Activated naive CD4-positive, alpha-beta T cell treated with anti-CD3 and anti-CD28 coated beads, Interleukin-2, amount 50 U/mL, for 16 hours (primary cell): Measurements from ENCODE around the gene KPNA2.
"Not testable (repeated sequence)": the region's sequence is repeated elsewhere in the genome, so short reads cannot be mapped to it uniquely, and the experiment has no call there.

Experiments
- DNase-seq: peaks from one replicate; pipeline ENCODE4 v3.0.0-alpha.2; 2020

KPNA2 gene

GRCh38 chr17:68020791-68021190, 14.7 kb upstream of the KPNA2 start:
- DNase-seq, result not testable (repeated sequence)

DNA sequence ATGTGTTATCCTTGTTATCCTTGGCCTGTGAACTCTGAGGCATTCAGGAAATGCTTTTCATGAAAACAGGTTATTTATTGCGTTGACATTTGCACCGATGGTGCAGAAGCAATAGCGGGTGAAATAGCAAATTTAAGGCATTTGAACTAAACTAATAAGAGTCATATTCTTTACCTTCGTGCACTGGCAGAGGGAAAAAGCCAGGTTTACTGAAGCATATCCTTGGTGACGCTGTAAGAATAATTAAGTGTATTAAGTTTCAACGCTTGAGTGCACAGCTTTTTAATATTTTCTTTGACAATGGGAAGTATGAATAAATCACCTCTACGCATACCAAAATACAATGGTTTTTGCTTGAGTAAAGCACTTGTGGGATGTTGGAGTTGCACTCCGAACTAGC, 13.6 kb upstream of the KPNA2 start:
- no peak for DNase-seq

DNA sequence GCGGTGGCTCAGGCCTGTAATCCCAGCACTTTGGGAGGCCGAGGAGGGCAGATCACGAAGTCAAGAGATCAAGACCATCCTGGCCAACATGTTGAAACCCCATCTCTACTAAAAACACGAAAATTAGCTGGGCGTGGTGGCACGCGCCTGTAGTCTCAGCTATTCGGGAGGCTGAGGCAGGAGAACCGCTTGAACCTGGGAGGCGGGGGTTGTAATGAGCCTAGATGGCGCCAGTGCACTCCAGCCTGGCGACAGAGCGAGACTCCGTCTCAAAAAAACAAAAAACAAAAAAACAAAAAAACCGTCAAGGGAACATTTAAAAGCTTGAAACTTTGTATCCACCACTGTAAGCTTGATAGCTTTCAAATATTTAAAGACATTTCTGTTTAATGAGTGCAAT, 13.0 kb upstream of the KPNA2 start:
- DNase-seq, result not testable (repeated sequence)

- no peak for DNase-seq
These were observed 5.9 kb upstream of the KPNA2 start for GRCh38 chr17:68029512-68030215.

- no peak for DNase-seq
These were observed 1.7 kb upstream of the KPNA2 start for GRCh38 chr17:68033636-68034451.

DNA sequence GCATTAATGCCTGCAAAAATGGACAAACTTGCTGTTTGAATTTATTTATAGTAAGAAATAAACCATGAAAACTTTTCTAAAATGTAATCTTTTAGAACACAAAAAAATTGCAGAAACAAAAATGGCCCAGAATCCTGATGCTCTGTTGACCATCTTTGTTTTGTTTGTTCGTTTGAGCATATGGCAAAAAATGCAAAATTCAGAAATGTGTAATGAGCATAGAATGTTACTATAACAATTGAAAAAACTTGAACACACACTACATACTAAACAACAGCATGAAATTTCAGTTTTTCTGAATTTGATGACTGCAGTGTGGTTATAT, 1.1 kb upstream of the KPNA2 start:
- DNase-seq, result no peak

DNA sequence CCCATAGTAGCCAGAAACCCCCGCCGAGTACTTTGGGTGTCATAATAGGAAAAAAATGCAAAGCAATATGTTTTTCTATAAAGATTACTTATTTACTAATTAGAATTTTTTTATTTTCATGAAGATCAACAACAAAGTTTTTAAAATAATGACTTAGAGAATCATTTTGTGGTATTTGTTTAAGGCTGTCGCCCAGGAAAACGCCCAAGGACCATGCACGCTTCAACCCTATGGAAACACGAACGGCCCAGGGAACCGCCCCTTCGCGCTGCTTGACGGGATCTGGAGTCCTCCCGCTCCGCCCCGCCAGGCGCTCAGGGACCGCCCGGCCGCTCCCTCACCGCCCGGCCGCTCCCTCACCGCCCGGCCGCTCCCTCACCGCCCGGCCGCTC, 408 bp upstream of the KPNA2 start:
- peak; percentile 94 for DNase-seq

GRCh38 chr17:68036304-68037147, 991 bp downstream of the KPNA2 start:
- no peak for DNase-seq

- DNase-seq, result no peak
These were observed 11.8 kb downstream of the KPNA2 start for GRCh38 chr17:68047153-68047846.

DNA sequence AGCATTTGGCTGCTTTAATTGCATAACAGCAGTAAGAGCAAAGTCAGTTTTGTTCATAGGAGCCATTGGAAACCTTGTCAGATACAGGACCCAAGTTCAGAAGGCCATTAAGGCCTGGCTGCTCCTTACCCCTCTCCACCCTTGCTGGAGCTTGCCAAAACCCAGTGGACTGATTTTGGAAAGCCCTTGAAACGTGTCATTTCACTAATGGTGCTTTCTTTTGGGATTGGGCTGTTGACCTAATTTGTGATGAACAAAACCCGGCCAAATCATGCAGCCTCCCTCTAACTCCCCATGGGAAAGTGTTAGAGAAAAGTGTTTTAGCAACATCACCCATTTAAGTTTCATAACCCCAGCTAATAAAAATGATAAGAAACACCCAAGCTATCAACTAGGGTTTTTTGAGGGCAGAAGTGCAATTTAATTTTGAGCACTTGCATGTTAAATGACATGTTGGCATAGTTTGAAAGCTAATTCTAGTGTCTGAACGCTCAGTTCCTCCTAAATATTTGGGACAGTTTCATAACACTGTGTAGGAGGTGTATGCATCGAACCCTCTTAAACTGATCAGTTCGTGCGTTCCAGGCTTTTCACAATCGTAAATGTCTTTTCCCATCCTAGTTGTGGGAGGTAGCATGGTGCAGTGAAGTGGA, 12.5 kb downstream of the KPNA2 start:
- DNase-seq, result not testable (repeated sequence)

DNA sequence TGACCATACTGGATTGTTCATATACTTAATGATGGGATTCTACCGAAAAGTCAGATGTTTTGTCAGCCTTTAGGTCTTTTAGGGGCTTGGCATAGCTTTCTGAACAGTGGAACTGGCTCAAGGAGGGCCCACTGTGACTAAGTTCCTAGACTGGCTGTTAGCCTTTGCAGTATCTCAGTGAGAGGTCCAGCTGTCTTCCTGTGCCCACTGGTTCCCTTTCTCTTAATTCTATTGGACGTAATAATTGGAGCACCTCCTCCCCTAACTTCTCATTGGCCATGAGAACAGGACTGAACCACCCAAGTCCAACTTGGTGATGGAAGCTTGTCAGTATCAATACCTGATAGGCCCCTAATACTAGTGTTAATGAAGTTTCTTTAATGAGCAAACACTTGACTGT, 13.5 kb downstream of the KPNA2 start:
- DNase-seq, result no peak

DNA sequence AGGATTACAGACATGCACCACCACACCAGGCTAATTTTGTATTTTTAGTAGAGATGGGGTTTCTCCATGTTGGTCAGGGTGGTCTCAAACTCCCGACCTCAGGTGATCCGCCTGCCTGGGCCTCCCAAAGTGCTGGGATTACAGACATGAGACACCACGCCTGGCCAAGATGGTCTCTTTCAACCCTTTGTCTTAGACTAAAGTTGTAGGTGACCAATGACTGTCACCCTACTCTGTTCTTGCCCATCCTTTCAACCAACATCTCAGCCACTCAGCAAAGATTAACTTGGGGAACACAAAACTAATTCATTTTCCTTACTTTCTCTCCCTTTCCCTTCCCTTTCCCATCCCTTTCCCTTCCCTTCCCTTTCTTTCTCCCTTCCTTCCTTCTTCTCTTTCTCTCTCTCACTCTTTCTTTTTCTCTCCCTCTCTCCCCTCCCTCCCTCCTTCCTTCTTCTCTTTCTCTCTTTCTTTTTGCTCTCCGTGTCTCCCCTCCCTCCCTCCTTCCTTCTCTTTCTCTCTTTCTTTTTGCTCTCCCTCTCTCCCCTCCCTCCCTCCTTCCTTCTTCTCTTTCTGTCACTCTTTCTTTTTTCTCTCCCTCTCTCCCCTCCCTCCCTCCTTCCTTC, 14.4 kb downstream of the KPNA2 start:
- DNase-seq, result not testable (repeated sequence)

DNA sequence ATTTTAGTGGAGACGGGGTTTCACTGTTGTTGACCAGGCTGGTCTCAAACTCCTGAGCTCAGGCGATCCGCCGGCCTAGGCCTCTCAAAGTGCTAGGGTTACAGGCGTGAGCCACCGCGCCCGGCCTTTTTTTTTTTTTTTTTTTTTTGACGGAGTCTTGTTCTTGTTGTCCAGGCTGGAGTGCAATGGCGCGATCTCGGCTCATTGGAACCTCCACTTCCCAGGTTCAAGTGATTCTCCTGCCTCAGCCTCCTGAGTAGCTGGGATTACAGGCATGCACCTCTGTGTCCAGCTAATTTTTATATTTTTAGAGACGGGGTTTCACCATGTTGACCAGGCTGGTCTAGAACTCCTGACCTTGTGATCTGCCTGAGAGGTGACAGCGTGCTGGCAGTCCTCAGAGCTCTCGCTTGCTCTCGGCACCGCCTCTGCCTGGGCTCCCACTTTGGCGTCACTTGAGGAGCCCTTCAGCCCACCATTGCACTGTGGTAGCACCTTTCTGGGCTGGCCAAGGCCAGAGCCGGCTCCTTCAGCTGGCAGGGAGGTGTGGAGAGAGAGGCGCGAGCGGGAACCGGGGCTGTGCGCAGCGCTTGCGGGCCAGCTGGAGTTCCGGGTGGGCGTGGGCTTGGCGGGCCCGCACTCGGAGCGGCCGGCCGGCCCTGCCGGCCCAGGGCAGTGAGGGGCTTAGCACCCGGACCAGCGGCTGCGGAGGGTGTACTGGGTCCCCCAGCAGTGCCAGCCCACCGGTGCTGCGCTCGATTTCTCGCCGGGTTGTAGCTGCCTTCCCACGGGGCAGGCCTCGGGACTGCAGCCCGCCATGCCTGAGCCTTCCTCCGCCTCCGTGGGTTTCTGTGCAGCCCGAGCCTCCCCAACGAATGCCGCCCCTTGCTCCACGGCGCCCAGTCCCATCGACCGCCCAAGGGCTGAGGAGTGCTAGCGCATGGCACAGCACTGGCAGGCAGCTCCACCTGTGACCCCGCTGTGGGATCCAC, 16.1 kb downstream of the KPNA2 start:
- DNase-seq, result not testable (repeated sequence)

DNA sequence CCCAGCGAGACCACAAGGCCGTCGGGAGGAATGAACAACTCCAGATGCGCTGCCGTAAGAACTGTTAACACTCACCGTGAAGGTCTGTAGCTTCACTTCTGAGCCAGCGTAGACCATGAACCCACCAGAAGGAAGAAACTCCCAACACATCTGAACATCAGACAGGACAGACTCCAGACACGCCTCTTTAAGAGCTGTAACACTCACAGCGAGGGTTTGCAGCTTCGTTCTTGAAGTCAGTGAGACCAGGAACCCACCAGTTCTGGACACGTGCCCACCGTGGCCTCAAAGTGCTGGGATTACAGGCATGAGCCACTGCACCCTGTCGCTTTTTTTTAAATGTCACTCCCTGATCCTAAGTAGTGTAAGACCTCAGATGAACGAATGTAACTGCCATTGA, 17.3 kb downstream of the KPNA2 start:
- no peak for DNase-seq

- DNase-seq, result no peak
These were observed 17.9 kb downstream of the KPNA2 start for GRCh38 chr17:68053231-68054013.

GRCh38 chr17:68054296-68054900, 18.9 kb downstream of the KPNA2 start:
- DNase-seq, result no peak

DNA sequence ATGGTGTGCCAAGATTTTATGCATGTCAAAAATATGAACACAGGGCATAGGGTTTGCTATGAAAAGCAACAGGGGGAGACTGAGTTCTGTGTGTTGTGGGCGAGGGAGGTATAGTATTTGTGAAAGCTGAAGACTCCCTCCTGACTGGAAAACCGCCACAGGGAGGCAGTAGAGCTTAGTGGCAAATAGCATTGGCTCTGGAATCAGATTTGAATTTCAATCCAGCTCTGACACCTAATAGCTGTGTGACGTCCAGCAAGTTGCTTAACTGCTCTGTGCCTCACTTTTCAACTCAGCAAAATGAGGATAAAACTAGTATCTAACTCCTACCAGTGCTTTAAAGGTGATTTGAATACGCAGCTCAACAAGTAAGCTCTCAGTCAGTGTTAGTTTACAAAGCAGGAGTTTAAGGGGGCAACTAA, 22.0 kb downstream of the KPNA2 start:
- peak; percentile 41 for DNase-seq

GRCh38 chr17:68060336-68060735, 24.8 kb downstream of the KPNA2 start:
- DNase-seq, result no peak
